ENCODE data around the gene ME3.

Gene ME3

GRCh38 chr11:86468169-86468568 is 204.2 kb downstream of the ME3 start:
- no peak overlapping the region for H3K4me3 ChIP-seq (ENCODE audit: low read depth, low read length)
- DNase-seq (ENCODE audit: low read depth), result no peak
- TF ChIP-seq CTCF (IDR thresholded peaks at IDR 0.05; ENCODE audit: insufficient read depth, low read depth, low read length, missing control alignments), result no peak

GRCh38 chr11:86464509-86465221 is 207.8 kb downstream of the ME3 start:
- DNase-seq (ENCODE audit: low read depth), result no peak
- H3K4me3 ChIP-seq (ENCODE audit: low read depth, low read length), result no peak overlapping the region
- no peak for TF ChIP-seq CTCF (IDR thresholded peaks at IDR 0.05; ENCODE audit: insufficient read depth, low read depth, low read length, missing control alignments)

GRCh38 chr11:86463955-86464354 is 208.5 kb downstream of the ME3 start:
- no peak for DNase-seq (ENCODE audit: low read depth)
- TF ChIP-seq CTCF (IDR thresholded peaks at IDR 0.05; ENCODE audit: insufficient read depth, low read depth, low read length, missing control alignments), result no peak
- H3K4me3 ChIP-seq (ENCODE audit: low read depth, low read length), result no peak overlapping the region

- no peak for DNase-seq (ENCODE audit: low read depth)
- H3K4me3 ChIP-seq (ENCODE audit: low read depth, low read length), result no peak overlapping the region
- no peak for TF ChIP-seq CTCF (IDR thresholded peaks at IDR 0.05; ENCODE audit: insufficient read depth, low read depth, low read length, missing control alignments)
These were observed 209.3 kb downstream of the ME3 start for GRCh38 chr11:86463120-86463519.

- no peak for DNase-seq (ENCODE audit: low read depth)
- H3K4me3 ChIP-seq (ENCODE audit: low read depth, low read length), result no peak overlapping the region
- no peak for TF ChIP-seq CTCF (IDR thresholded peaks at IDR 0.05; ENCODE audit: insufficient read depth, low read depth, low read length, missing control alignments)
These were observed 210.5 kb downstream of the ME3 start for GRCh38 chr11:86461892-86462291.

GRCh38 chr11:86460461-86461385 is 211.7 kb downstream of the ME3 start:
- no peak overlapping the region for H3K4me3 ChIP-seq (ENCODE audit: low read depth, low read length)
- no peak for TF ChIP-seq CTCF (IDR thresholded peaks at IDR 0.05; ENCODE audit: insufficient read depth, low read depth, low read length, missing control alignments)
- no peak for DNase-seq (ENCODE audit: low read depth)

All from GM12865 (cell line).